GM12875 (cell line): ENCODE results near the gene SLC19A1.

ENCODE experiments used
- H3K4me3 ChIP-seq: one replicate; pipeline ENCODE4 v1.5.1; 2011; ENCODE audit warnings: low read depth, low read length, control low read depth
- CTCF ChIP-seq: IDR thresholded peaks from 2 replicates; pipeline ENCODE4 v1.5.1; 2011; ENCODE audit warnings: low read depth, mild to moderate bottlenecking, control low read depth, inconsistent platforms, low read length, moderate library complexity, borderline replicate concordance; ENCODE audit not compliant: insufficient read depth

The SLC19A1 gene

GRCh38 chr21:45448283-45448809 lies 93.9 kb downstream of the SLC19A1 start:
- H3K4me3 ChIP-seq = no peak overlapping the region
- TF ChIP-seq CTCF = no peak
